ENCODE data around the gene RNASE8. TPM values are rescaled to one million over a fixed set of nuclear protein-coding genes. Genes with fewer than 3 reads are reported as not detected.
A peak's percentile ranks its signal among the peaks of the same experiment; 100 is the strongest.

The RNASE8 gene
- total RNA-seq, 2 donors from 2014 or later: not detected

DNA sequence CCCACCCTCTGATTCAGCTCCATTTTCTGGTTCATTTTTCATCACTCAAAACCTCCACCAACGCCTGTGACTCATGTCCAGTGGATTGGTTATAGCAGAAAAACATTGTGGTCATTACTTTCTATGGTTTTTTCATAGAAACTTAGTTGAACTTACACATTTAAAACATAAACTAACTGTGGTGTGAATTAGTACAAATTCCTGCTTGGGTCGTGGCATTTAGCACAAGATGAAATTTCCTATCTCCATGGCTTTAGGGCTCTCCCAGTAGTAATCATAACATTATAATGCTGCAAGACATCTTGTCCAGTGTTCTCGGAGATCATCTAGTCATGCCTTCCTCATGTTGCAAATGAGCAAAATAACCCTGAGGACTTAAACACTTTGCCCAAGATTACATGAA lies 8.3 kb upstream of the RNASE8 start:
- H3K27ac Mint-ChIP-seq: no peak overlapping the region
- H3K4me1 Mint-ChIP-seq (ENCODE audit: low read depth): peaks cover 5% of the 10 kb centered on the region
- peaks cover 10% of the 10 kb centered on the region for H3K27me3 Mint-ChIP-seq (ENCODE audit: low read depth)
- ATAC-seq (replicated peaks in 1 of 2) (peak in 1 of 2 donors; percentile 52), DNase-seq (no peak)
- no peaks in the 10 kb centered on the region for H3K9me3 Mint-ChIP-seq
- H3K36me3 Mint-ChIP-seq (ENCODE audit: insufficient read depth in 2 of 2): no peaks in the 10 kb centered on the region
- H3K4me3 Mint-ChIP-seq: no peak overlapping the region

DNA sequence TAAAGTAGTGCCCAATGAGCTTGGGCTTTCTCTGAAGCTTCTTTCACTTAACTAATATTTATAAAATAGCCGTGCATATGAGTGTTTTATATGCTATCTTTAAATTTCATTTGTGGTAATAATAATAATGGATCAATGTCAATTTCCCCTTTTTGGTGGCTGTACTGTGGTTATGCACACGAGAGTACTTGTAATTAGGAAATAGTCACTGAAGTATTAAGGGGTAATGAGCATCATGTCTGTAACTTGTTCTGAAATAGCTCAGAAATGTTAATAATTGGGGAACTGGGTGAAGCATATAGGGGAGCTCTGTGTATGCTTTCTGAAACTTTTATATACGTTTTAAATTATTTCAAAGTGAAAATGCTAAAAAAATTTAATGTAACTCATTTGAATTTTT lies 7.0 kb upstream of the RNASE8 start:
- no peak for DNase-seq
- no peaks in the 10 kb centered on the region for H3K36me3 Mint-ChIP-seq (ENCODE audit: insufficient read depth in 2 of 2)
- no peak overlapping the region for H3K27ac Mint-ChIP-seq
- H3K4me3 Mint-ChIP-seq: no peak overlapping the region
- peaks cover 1% of the 10 kb centered on the region for H3K27me3 Mint-ChIP-seq (ENCODE audit: low read depth)
- H3K4me1 Mint-ChIP-seq (ENCODE audit: low read depth): peaks cover 7% of the 10 kb centered on the region
- no peak for ATAC-seq (replicated peaks in 1 of 2)
- no peaks in the 10 kb centered on the region for H3K9me3 Mint-ChIP-seq

- Mint-ChIP-seq H3K9me3 (no peaks in the 10 kb centered on the region), H3K4me3 (no peak overlapping the region), H3K27ac (no peak overlapping the region), H3K36me3 (ENCODE audit: insufficient read depth in 2 of 2) (no peaks in the 10 kb centered on the region), H3K27me3 (ENCODE audit: low read depth) (no peaks in the 10 kb centered on the region), H3K4me1 (ENCODE audit: low read depth) (peaks cover 7% of the 10 kb centered on the region)
- DNase-seq (no peak), ATAC-seq (replicated peaks in 1 of 2) (no peak)
Observed at GRCh38 chr14:21053184-21054122, 4.2 kb upstream of the RNASE8 start.

DNA sequence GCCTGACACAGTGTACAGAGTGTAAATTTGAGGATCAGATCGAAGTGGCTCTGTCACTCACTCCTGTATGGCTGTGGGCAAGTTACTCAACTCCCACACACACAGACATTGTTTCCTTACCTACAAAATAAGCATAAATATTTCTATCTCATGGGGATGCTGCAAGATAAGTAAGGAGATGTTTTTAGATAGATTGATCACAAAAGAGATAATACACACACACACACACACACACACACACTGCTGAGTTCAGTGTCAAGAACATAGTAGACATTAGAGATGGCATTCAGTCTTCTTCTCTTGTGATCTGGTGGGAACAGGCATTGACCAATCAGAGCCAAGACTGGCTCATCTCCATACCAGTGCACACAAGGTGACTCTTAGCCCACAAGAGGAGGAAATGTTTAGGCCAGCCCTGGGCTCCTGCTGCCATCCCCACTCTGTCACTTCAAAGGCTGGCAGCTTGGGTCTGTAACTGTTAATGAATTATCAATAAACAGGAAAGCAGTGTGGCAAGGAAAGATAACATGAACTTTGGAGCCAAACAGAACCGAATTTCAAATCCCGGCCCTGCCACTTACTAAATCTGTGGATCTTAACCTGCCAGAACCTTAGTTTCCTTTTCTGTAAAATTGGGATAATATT lies 3.4 kb upstream of the RNASE8 start:
- no peaks in the 10 kb centered on the region for H3K9me3 Mint-ChIP-seq
- no peak overlapping the region for H3K4me3 Mint-ChIP-seq
- DNase-seq: no peak
- no peak overlapping the region for H3K27ac Mint-ChIP-seq
- peaks cover 7% of the 10 kb centered on the region for H3K4me1 Mint-ChIP-seq (ENCODE audit: low read depth)
- no peaks in the 10 kb centered on the region for H3K27me3 Mint-ChIP-seq (ENCODE audit: low read depth)
- H3K36me3 Mint-ChIP-seq (ENCODE audit: insufficient read depth in 2 of 2): no peaks in the 10 kb centered on the region
- ATAC-seq (replicated peaks in 1 of 2): peak; percentile 64 to 81

GRCh38 chr14:21054768-21055145 lies 2.9 kb upstream of the RNASE8 start:
- Mint-ChIP-seq H3K9me3 (no peaks in the 10 kb centered on the region), H3K4me3 (no peak overlapping the region), H3K27ac (no peak overlapping the region), H3K4me1 (ENCODE audit: low read depth) (peaks cover 7% of the 10 kb centered on the region), H3K36me3 (ENCODE audit: insufficient read depth in 2 of 2) (no peaks in the 10 kb centered on the region), H3K27me3 (ENCODE audit: low read depth) (no peaks in the 10 kb centered on the region)
- DNase-seq (no peak), ATAC-seq (replicated peaks in 1 of 2) (no peak)

DNA sequence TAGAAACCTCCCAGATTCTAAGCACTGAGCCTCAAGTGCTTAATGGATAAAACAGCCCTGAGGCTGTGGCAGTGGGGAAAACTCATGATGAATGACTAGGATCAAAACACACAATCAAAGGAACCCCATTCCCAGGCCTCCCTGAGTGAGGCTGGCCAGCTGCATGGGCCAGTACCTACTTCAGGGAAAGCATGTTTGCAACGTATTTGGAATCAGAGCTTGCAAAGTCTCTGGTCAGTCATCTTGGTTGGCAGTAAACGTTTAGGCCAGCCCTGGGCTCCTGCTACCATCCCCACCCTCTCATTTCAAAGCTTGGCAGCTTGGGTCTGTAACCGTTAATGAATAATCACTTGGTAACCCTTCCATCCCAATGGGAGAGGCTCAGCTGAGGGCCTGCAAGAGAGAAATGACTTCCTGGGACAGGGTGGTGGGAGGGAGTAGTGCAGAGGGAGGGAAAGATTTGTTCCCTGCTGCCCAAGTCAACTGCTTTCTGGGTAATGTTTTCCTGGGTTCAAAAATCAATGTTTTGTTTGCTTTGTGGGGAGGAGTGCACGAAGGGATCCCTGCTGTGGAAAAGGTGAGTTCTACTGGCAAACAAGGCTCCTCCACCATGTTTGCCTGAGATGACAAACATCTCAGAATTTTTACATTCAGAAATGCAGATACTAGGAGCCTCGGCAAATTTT lies 2.0 kb upstream of the RNASE8 start:
- Mint-ChIP-seq H3K27ac (no peak overlapping the region), H3K4me1 (ENCODE audit: low read depth) (peaks cover 7% of the 10 kb centered on the region), H3K9me3 (no peaks in the 10 kb centered on the region), H3K36me3 (ENCODE audit: insufficient read depth in 2 of 2) (no peaks in the 10 kb centered on the region), H3K27me3 (ENCODE audit: low read depth) (peaks cover 8% of the 10 kb centered on the region), H3K4me3 (no peak overlapping the region)
- DNase-seq (no peak), ATAC-seq (replicated peaks in 1 of 2) (no peak)

DNA sequence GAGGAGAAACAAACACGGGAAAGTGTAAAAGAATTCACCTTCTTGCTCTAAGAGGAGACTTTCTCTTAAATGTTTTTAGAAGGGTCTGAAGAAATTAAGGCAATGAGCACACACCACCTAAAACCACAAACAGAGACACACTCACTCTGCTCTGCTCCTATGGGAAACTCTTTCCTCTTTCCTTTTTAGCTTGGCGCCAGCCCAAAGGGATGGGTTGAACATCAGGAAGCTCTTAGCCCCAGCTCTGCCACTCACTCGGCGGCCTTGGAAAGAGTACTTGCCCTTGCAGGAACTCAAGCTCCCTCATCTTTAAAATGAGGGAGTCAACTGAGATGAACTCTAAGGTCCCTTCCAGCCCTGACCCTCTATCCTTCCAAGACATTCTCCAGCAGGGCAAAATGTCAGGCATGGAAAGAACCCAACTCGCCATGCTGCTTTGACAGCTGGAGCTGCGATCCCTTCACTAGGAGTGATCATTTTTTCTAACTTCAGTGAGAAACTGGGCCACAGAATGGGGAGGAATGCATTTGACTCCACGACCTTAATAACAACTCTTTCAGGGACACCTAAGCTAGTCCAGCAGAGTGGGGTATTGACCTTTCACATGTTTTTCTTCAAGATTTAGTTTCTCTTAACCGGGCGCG lies 980 bp upstream of the RNASE8 start:
- Mint-ChIP-seq H3K4me3 (no peak overlapping the region), H3K36me3 (ENCODE audit: insufficient read depth in 2 of 2) (no peaks in the 10 kb centered on the region)

DNA sequence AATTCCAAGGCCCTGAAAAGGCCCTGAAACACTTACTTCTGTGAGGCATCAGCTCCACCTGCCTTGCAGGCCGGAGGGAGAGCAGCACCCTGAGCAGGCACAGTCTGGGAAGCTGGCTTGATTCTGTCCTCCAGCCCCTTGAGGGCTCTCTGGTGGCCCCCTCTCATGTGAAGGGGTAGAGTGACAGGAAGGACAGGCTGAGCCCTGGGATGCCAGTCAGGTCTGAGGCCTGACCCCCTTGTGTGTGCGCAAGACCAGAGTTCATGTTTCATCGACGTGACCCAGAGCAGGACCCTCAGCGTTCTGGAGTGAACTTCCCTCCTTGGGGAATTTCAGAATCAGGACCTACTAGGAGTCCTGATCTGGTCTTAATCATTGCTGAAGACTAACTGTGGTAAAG lies 1.3 kb downstream of the RNASE8 start:
- Mint-ChIP-seq H3K4me3 (no peak overlapping the region), H3K9me3 (no peaks in the 10 kb centered on the region), H3K4me1 (ENCODE audit: low read depth) (peaks cover 6% of the 10 kb centered on the region), H3K27me3 (ENCODE audit: low read depth) (peaks cover 30% of the 10 kb centered on the region), H3K36me3 (ENCODE audit: insufficient read depth in 2 of 2) (no peaks in the 10 kb centered on the region), H3K27ac (no peak overlapping the region)
- ATAC-seq (replicated peaks in 1 of 2) (no peak), DNase-seq (no peak)

More for the DNA sequence above, 980 bp upstream of the RNASE8 start:
- DNase-seq (no peak), ATAC-seq (replicated peaks in 1 of 2) (no peak)
- Mint-ChIP-seq H3K4me1 (ENCODE audit: low read depth) (peaks cover 7% of the 10 kb centered on the region), H3K27ac (no peak overlapping the region), H3K27me3 (ENCODE audit: low read depth) (peaks cover 17% of the 10 kb centered on the region), H3K9me3 (no peaks in the 10 kb centered on the region)

GRCh38 chr14:21059842-21060613 lies 2.4 kb downstream of the RNASE8 start:
- DNase-seq (no peak), ATAC-seq (replicated peaks in 1 of 2) (no peak)
- no peaks in the 10 kb centered on the region for H3K9me3 Mint-ChIP-seq
- H3K36me3 Mint-ChIP-seq (ENCODE audit: insufficient read depth in 2 of 2): no peaks in the 10 kb centered on the region
- no peak overlapping the region for H3K27ac Mint-ChIP-seq
- peaks cover 34% of the 10 kb centered on the region for H3K27me3 Mint-ChIP-seq (ENCODE audit: low read depth)
- H3K4me3 Mint-ChIP-seq: no peak overlapping the region
- H3K4me1 Mint-ChIP-seq (ENCODE audit: low read depth): no peaks in the 10 kb centered on the region

GRCh38 chr14:21060614-21061346 lies 3.2 kb downstream of the RNASE8 start:
- ATAC-seq (replicated peaks in 1 of 2) (no peak), DNase-seq (no peak)
- Mint-ChIP-seq H3K9me3 (no peaks in the 10 kb centered on the region), H3K4me1 (ENCODE audit: low read depth) (no peaks in the 10 kb centered on the region), H3K4me3 (no peak overlapping the region), H3K27ac (no peak overlapping the region), H3K27me3 (ENCODE audit: low read depth) (peaks cover 42% of the 10 kb centered on the region), H3K36me3 (ENCODE audit: insufficient read depth in 2 of 2) (no peaks in the 10 kb centered on the region)

DNA sequence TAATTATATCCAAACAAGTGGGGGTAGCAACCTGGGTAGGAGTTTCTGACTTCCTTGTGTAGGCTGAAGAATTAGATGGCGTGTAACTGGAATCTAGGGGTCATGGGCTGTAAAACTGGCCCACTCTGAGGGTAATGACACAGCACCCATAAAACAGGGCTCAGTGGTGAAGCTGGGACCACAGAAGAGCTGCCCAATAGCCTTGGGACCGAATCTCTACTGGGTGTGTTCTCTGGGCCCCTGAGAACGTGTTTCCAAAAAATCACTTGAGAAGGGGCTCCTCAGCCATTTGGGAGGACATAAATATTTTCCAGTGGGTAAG lies 3.7 kb downstream of the RNASE8 start:
- Mint-ChIP-seq H3K9me3 (no peaks in the 10 kb centered on the region), H3K4me3 (no peak overlapping the region), H3K36me3 (ENCODE audit: insufficient read depth in 2 of 2) (no peaks in the 10 kb centered on the region), H3K27me3 (ENCODE audit: low read depth) (peaks cover 47% of the 10 kb centered on the region), H3K4me1 (ENCODE audit: low read depth) (no peaks in the 10 kb centered on the region), H3K27ac (no peak overlapping the region)
- ATAC-seq (replicated peaks in 1 of 2) (no peak), DNase-seq (no peak)

DNA sequence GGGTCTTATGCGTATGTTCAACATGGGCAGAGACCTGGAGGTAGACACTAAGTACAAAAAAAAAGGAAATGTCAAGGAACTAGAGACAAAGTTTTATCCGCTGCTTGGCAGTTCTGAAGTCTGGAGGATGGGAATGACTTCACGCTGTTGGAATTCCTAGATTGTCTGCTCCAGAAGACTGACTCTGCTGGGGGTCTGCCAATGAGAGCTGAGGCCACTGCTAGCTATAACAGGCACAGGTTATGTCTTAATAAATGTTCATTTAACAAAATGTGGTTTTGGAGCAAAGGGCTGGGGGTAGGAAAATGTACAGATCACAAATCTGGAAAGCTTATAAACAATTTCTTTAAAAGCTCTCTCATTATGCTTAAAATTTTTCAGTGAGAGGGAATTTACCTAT lies 5.9 kb downstream of the RNASE8 start:
- peaks cover 66% of the 10 kb centered on the region for H3K27me3 Mint-ChIP-seq (ENCODE audit: low read depth)
- H3K36me3 Mint-ChIP-seq (ENCODE audit: insufficient read depth in 2 of 2): no peaks in the 10 kb centered on the region
- ATAC-seq (replicated peaks in 1 of 2) (no peak), DNase-seq (no peak)
- H3K4me1 Mint-ChIP-seq (ENCODE audit: low read depth): peaks cover under 1% of the 10 kb centered on the region
- H3K27ac Mint-ChIP-seq: no peak overlapping the region
- no peak overlapping the region for H3K4me3 Mint-ChIP-seq
- H3K9me3 Mint-ChIP-seq: no peaks in the 10 kb centered on the region

All from activated T-cell treated with anti-CD3 and anti-CD28 coated beads, Interleukin-2, amount 50 U/mL, for 72 hours (primary cell).